NCI-H2196 (cell line): ENCODE data around the gene CAMK4.
"Not testable (repeated sequence)": the region's sequence is repeated elsewhere in the genome, so short reads cannot be mapped to it uniquely, and the experiment has no call there.

Experiments
- DNase-seq: peaks from one replicate; lab custom pipeline; 2025; ENCODE audit not compliant: unreplicated experiment; lab: John Stamatoyannopoulos, UW

The CAMK4 gene

GRCh38 chr5:111309384-111309783 lies 85.2 kb downstream of the CAMK4 start:
- no peak for DNase-seq

GRCh38 chr5:111310711-111311620 lies 86.8 kb downstream of the CAMK4 start:
- no peak for DNase-seq

GRCh38 chr5:111311666-111312065 lies 87.5 kb downstream of the CAMK4 start:
- no peak for DNase-seq

GRCh38 chr5:111313017-111313724 lies 89.0 kb downstream of the CAMK4 start:
- no peak for DNase-seq

GRCh38 chr5:111320953-111321352 lies 96.8 kb downstream of the CAMK4 start:
- DNase-seq: no peak

GRCh38 chr5:111321376-111321775 lies 97.2 kb downstream of the CAMK4 start:
- DNase-seq: no peak

GRCh38 chr5:111326551-111326950 lies 102.4 kb downstream of the CAMK4 start:
- no peak for DNase-seq

- DNase-seq: no peak
Measured at GRCh38 chr5:111337133-111337532, 112.9 kb downstream of the CAMK4 start.

- DNase-seq: no peak
Measured at GRCh38 chr5:111337688-111338087, 113.5 kb downstream of the CAMK4 start.

GRCh38 chr5:111345731-111346130 lies 121.5 kb downstream of the CAMK4 start:
- no peak for DNase-seq

GRCh38 chr5:111347021-111347420 lies 122.8 kb downstream of the CAMK4 start:
- no peak for DNase-seq

- no peak for DNase-seq
Measured at GRCh38 chr5:111348661-111349329, 124.6 kb downstream of the CAMK4 start.

GRCh38 chr5:111349429-111349828 lies 125.2 kb downstream of the CAMK4 start:
- DNase-seq: no peak

- DNase-seq: no peak
Measured at GRCh38 chr5:111353035-111353434, 128.9 kb downstream of the CAMK4 start.

GRCh38 chr5:111358726-111359125 lies 134.5 kb downstream of the CAMK4 start:
- not testable (repeated sequence) for DNase-seq

GRCh38 chr5:111360173-111360572 lies 136.0 kb downstream of the CAMK4 start:
- DNase-seq: no peak

GRCh38 chr5:111364992-111365391 lies 140.8 kb downstream of the CAMK4 start:
- no peak for DNase-seq

GRCh38 chr5:111366388-111366787 lies 142.2 kb downstream of the CAMK4 start:
- no peak for DNase-seq

GRCh38 chr5:111367115-111367514 lies 142.9 kb downstream of the CAMK4 start:
- no peak for DNase-seq

GRCh38 chr5:111372799-111373198 lies 148.6 kb downstream of the CAMK4 start:
- DNase-seq: no peak

GRCh38 chr5:111374380-111374779 lies 150.2 kb downstream of the CAMK4 start:
- no peak for DNase-seq

GRCh38 chr5:111375645-111376044 lies 151.5 kb downstream of the CAMK4 start:
- DNase-seq: no peak
